GM12873 (cell line): ENCODE measurements around the gene CDK6.

Experiments used
- TF ChIP-seq, protein P1 (sequence below): IDR thresholded peaks from 2 replicates; pipeline ENCODE4 v1.5.1; 2012; ENCODE audit warnings: low read depth, mild to moderate bottlenecking, moderate library complexity, low read length, control low read depth; ENCODE audit not compliant: insufficient read depth; ENCODE audit errors: missing control alignments

CDK6 gene

DNA sequence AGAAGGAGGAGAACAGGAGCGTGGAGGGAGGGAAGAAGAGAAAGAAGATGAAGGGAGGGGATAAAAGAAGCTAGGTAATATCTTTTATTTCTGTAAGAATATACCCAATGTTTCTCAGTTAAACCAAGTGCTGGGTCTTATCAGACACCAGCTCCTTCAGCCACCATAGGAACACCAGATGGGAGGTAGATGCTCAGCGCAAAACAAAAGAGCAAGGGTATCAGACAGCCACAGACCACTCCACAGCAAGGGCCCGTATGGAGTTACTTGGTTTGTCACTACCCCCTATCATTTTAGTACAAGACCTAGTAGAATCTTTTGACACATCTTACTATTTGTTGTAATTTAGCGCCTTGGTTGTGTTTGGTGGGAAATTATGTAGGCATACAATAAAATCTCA, 180.3 kb downstream of the CDK6 start:
- TF ChIP-seq, protein P1, sequence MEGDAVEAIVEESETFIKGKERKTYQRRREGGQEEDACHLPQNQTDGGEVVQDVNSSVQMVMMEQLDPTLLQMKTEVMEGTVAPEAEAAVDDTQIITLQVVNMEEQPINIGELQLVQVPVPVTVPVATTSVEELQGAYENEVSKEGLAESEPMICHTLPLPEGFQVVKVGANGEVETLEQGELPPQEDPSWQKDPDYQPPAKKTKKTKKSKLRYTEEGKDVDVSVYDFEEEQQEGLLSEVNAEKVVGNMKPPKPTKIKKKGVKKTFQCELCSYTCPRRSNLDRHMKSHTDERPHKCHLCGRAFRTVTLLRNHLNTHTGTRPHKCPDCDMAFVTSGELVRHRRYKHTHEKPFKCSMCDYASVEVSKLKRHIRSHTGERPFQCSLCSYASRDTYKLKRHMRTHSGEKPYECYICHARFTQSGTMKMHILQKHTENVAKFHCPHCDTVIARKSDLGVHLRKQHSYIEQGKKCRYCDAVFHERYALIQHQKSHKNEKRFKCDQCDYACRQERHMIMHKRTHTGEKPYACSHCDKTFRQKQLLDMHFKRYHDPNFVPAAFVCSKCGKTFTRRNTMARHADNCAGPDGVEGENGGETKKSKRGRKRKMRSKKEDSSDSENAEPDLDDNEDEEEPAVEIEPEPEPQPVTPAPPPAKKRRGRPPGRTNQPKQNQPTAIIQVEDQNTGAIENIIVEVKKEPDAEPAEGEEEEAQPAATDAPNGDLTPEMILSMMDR, result no peak

DNA sequence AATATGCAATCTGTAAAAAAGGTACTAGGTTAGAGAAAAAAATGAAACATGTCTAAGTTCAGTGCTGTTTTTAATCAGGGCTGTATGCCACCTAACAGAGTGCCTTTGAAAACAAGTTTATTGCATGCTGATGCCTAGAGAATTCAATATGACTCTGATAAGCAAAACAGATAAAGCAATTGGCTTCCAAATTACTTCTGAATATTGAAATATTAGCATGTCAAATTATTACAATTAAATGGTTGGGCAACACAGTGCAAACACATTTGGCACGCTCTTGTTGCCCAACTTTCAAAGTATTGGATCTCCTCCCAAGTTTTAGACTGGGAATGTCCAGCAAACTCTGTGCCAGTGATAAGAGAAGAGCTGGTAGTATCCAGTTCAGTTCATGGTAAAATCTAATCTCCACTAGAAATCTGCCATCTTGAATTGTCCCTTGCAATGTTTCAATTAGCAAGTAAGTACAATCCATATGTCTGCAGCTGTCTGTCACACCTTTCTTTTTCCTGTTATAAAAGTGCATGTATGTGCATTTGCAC, 181.0 kb downstream of the CDK6 start:
- TF ChIP-seq, protein P1, result no peak

DNA sequence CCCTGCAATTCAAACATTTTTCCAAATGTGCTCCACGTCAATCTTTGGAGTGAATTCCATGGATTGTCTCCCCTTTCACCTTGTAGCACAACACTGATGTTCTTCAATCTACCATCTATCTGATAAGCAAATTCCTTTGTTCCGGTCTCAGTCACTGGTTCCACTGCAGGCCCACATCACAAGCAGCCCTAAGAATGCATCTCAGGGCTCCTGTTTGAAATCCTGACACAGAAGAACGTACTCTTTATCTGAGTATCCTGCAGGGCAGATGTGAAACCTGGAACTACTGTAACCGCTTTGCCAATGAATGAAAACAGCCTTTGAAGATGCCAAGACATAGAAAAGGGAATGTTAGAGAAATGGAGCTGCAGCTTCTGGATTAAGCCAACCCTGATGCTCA, 183.2 kb downstream of the CDK6 start:
- TF ChIP-seq, protein P1, result no peak

DNA sequence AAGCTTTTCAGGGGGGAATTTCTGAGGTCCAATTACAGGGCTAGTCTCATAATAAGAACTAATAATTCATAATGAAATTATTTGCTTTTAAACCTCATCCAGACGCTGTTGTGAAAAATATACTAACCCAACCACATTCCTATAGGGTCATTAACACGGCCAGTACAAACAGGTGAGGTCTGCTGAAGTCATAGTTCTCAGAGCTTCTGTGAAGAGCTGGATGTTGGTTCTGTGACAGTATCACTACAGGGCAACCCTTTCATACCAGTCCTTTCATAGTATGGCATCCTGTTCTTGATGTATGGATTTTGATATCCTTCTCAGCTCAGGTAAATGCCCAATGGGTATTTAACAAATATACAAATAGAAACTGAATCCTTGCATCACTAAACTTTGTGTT, 183.8 kb downstream of the CDK6 start:
- TF ChIP-seq, protein P1, result no peak

DNA sequence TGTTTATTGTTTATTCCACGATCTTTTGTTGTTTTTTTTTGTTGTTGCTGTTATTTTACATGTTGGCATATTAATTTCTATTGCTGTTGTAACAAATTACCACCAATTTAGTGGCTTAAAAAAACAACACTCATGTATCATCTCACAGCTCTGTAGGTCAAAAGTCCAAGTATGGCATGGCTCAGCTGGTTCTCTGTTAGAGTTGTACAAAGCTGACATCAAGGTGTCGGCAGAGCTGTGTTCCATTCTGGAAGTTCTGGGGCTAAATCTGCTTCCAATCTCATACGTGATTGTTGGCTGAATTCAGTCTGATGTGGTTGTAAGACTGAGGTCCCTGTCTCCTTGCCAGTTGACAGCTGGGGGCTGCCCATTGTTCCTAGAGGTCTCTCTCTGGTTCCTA, 186.0 kb downstream of the CDK6 start:
- TF ChIP-seq, protein P1, result no peak

DNA sequence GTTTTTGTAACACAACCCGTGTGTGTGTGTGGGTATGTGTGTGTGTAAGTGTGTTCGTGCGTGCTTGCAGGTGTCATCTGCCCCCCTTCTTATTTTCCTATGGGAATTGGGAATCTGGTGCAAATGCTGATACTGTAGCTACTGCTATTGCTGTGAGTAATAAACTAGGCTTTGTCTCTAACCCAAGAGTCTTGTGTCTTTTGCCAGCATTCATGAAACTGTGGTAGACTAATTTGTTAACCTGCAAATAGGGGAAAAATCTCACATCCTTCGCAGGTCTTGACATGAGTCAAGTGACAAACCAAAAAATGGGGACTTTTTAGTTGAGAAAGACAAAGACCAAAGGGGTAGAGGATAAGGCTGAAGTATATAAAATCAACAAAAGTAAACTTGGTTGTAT, 188.3 kb downstream of the CDK6 start:
- TF ChIP-seq, protein P1, result no peak

DNA sequence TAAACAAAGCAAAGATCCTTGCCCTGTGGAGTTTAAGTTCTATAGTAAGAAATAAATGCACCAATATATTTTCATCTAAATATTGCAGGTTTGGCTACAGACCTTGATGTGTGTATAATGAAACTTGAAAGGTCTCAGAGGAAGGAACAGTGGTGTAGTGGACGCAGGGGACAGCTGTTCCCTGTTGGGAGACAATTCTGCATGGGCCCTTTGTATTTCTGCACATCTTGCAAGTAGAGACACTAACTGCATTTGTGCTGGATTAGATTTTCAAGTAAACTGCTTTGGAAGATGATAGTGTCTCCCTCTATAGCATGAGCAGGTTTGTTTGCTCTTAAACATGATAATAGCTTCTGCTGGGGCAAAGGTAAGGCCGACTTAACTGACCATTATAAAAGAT, 188.7 kb downstream of the CDK6 start:
- TF ChIP-seq, protein P1, result no peak

DNA sequence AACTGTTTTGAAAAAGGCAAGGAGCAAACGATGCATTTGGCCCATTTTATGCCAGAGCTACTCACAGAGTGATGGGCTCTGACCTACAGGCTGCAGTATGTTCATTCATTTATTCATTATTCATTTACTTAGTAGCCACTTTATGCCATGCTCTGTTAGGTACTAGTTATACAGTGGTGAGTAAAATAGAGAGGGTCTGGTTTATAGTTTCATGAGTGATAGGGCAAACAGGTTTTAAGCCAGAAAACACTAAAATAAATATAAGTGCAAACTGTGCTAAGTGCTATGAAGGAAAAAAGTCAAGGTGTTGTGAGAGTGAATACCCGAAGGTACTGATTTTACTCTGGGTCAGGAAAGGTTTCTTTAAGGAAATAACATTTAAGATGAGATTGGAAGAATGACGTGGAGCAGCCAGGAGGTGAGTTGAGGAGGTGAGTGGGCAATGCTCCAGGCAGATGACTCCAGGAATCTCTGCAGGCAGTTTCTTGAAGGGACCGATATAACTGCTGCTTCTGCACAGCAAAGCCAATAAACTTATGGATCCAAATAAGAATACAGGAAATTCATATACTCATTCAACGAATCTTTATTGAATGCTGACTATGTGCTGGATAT, 189.3 kb downstream of the CDK6 start:
- TF ChIP-seq, protein P1, result no peak
